Activated T-helper 2 cell treated with anti-CD3 and anti-CD28 coated beads, Interferon-gamma antibody, Interleukin-2, Interleukin-4, amounts not matched to agents 10 μg/mL and 5 μg/mL and 100 μg/mL, durations not matched to agents 14 hours and 24 hours and 36 hours (primary cell): ENCODE measurements around the gene TMEM59. TPM values are rescaled to one million over a fixed set of nuclear protein-coding genes. Genes with fewer than 3 reads are reported as not detected.
"Not testable (repeated sequence)": the region's sequence is repeated elsewhere in the genome, so short reads cannot be mapped to it uniquely, and the experiment has no call there.

Experiments used
- DNase-seq: peaks from one replicate; pipeline ENCODE4 v3.0.0; 2021; ENCODE audit warnings: low spot score
- H3K27ac Mint-ChIP-seq: one replicate; pipeline ENCODE4 v1.8.0; 2021; ENCODE audit warnings: mixed read lengths
- H3K27me3 Mint-ChIP-seq: one replicate; pipeline ENCODE4 v1.8.0; 2021; ENCODE audit warnings: low read depth, mixed read lengths
- H3K36me3 Mint-ChIP-seq: one replicate; pipeline ENCODE4 v1.8.0; 2021; ENCODE audit warnings: low read depth, mixed read lengths
- H3K4me1 Mint-ChIP-seq: one replicate; pipeline ENCODE4 v1.8.0; 2021; ENCODE audit warnings: low read depth, mixed read lengths
- H3K4me3 Mint-ChIP-seq: one replicate; pipeline ENCODE4 v1.8.0; 2021; ENCODE audit warnings: low read depth, mild to moderate bottlenecking, moderate library complexity, mixed read lengths
- H3K9me3 Mint-ChIP-seq: one replicate; pipeline ENCODE4 v1.8.0; 2021; ENCODE audit warnings: mixed read lengths
- intact Hi-C: fragments of 100-400 bp; cut with micrococcal nuclease; formaldehyde crosslinking; loops from one replicate; pipeline ENCODE4 v1.15.1; 2023
- total RNA-seq: library from RNA; stranded (reverse); gene quantifications from 2 replicates; pipeline ENCODE4 v1.2.3, GENCODE V29; 2022

Gene TMEM59
- total RNA-seq, 1 donor from 2014 or later: 128 TPM

DNA sequence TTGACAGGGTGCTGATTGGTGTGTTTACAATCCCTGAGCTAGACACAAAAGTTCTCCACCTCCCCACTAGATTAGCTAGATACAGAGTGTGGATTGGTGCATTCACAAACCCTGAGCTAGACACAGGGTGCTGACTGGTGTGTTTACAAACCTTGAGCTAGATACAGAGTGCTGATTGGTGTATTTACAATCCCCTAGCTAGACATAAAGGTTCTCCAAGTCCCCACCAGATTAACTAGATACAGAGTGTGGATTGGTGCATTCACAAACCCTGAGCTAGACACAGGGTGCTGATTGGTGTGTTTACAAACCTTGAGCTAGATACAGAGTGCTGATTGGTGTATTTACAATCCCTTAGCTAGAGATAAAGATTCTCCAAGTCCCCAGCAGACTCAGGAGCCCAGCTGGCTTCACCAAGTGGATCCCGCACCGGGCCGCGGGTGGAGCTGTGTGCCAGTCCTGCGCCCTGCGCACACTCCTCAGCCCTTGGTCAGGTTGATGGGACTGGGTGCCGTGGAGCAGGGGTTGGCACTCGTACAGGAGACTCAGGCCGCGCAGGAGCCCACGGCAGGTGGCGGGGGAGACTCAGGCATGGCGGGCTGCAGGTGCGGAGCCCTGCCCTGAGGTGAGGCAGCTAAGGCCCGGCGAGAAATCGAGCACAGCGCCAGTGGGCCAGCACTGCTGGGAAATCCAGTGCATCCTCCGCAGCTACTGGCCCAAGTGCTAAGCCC is 49.1 kb downstream of the TMEM59 start:
- intact Hi-C loops, H3K4me1 Mint-ChIP-seq, H3K27ac Mint-ChIP-seq, DNase-seq, H3K36me3 Mint-ChIP-seq, H3K9me3 Mint-ChIP-seq, H3K27me3 Mint-ChIP-seq, H3K4me3 Mint-ChIP-seq: not testable (repeated sequence)

DNA sequence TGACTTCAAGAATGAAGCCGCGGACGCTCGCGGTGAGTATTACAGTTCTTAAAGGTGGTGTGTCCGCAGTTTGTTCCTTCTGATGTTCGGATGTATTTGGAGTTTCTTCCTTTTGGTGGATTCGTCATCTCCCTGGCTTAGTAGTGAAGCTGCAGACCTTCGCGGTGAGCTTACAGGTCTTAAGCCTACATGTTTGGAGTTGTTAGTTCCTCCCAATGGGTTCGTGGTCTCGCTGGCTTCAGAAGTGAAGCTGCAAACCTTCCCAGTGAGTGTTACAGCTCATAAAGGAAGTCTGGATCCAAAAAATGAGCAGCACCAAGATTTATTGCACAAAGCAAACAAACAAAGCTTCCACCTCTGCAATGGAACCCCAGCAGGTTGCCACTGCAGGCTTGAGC is 49.8 kb downstream of the TMEM59 start:
- Mint-ChIP-seq H3K4me3 (no peak overlapping the region), H3K4me1 (no peaks in the 10 kb centered on the region), H3K9me3 (no peaks in the 10 kb centered on the region), H3K36me3 (no peaks in the 10 kb centered on the region), H3K27me3 (peaks cover 5% of the 10 kb centered on the region), H3K27ac (no peak overlapping the region)
- intact Hi-C loops: no loop called here
- DNase-seq: no peak

DNA sequence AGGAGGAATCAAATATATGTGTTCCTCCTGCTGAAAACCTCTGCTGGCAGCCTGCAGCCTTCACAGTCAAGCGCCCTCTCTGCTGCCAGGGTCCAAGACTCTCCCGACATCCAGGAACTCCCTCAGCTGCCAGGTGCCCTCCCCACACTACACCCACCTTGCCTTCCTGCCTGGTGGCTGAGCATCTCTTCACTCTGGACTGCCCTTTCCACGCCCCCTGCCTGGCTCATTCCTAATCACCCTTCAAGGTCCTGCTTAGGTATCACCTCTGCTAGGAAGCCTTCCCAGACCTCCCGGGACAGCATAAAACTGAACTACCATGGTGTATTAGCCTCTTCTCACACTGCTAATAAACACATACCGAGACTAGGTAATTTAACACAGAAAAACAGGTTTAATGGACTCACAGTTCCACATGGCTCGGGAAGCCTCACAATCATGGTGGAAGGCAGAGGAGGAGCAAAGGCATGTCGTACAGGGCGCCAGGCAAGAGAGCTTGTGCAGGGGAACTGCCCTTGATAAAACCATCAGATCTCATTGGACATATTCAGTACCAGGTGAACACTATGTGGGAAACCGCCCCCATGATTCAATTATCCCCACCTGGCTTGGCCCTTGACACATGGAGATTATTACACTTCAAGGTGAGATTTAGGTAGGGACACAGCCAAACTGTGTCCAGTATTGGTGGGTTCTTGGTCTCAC is 50.3 kb downstream of the TMEM59 start:
- Mint-ChIP-seq H3K9me3 (no peaks in the 10 kb centered on the region), H3K27me3 (peaks cover 5% of the 10 kb centered on the region), H3K27ac (no peak overlapping the region), H3K4me3 (no peak overlapping the region), H3K4me1 (no peaks in the 10 kb centered on the region), H3K36me3 (no peaks in the 10 kb centered on the region)
- intact Hi-C loops: no loop called here
- DNase-seq: no peak

DNA sequence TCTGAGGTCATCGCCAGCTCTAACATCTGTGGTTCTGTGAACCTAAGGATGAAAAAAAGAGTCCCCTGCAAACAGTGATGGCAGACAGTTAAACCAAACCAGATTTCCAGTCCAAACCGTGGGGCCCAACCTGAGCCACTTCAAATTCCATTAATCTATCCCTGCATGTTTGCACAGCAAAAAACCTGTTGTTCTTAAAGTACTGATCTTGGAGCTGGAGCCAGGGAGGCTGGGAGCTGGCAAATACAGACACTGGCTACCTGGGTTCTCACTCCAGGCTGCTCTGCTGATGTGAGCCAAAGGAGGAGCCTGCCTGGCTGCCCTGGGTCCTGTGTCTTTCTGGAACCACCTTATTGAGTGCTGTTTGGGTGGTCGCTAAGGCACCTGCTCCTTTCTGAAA is 51.4 kb downstream of the TMEM59 start:
- DNase-seq: no peak
- no peak overlapping the region for H3K4me3 Mint-ChIP-seq
- intact Hi-C loops: no loop called here
- H3K4me1 Mint-ChIP-seq: no peaks in the 10 kb centered on the region
- H3K27me3 Mint-ChIP-seq: peaks cover 3% of the 10 kb centered on the region
- H3K36me3 Mint-ChIP-seq: no peaks in the 10 kb centered on the region
- no peaks in the 10 kb centered on the region for H3K9me3 Mint-ChIP-seq
- no peak overlapping the region for H3K27ac Mint-ChIP-seq

DNA sequence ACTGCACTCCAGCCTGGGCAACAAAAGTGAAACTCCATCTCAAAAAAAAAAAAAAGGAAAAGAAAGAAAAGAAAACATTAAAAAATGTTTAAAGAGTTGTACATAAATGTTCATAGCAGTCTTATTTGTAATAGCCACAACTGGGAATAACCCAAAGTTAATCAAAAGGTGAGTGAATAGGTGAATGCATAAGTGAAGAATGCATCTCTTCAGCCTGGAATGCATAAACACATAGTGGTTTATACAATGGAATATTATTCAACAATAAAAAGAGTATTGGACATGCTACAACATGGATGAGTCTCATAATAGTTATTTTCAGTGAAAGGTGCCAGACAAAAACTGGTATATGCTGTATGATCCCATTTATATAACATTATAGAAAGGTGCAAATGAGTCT is 53.1 kb downstream of the TMEM59 start:
- Mint-ChIP-seq H3K36me3 (no peaks in the 10 kb centered on the region), H3K9me3 (no peaks in the 10 kb centered on the region), H3K4me3 (no peak overlapping the region), H3K27me3 (peaks cover 2% of the 10 kb centered on the region), H3K4me1 (no peaks in the 10 kb centered on the region), H3K27ac (no peak overlapping the region)
- no peak for DNase-seq
- intact Hi-C loops: no loop called here

DNA sequence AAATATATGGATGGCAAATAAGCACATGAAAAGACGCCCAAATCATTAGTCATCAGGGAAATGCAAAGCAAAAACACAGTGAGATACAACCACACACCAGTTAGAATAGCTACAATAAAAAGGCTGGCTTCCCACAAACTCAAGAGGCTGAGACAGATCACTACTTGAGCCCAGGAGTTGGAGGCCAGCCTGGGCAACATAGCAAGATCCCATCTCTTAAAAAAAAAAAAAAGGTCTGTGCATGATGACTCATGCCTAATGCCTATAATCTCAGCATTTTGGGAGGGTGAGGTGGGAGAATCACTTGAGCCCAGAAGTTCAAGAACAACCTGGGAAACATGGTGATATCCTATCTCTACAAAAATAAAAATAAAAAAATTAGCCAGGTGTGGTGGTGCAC is 54.8 kb downstream of the TMEM59 start:
- no peak for DNase-seq
- no peaks in the 10 kb centered on the region for H3K36me3 Mint-ChIP-seq

DNA sequence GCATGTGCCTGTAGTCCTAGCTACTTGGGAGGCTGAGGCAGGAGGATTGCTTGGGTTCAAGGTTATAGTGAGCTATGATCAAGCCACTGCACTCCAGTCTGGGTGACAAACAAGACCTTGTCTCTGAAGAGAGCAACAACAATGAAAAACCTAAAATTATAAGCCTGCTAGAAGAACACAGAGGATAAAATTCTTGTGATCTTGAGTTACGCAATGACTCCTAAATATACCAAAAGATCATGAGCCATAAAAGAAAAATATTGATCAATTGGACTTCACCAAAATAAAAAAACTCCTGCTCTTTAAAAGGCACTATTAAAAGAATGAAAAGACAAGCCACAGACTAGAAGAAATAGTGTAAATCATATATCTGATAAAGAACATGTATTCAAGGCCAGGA is 57.3 kb downstream of the TMEM59 start:
- Mint-ChIP-seq H3K9me3 (no peaks in the 10 kb centered on the region), H3K4me1 (no peaks in the 10 kb centered on the region), H3K27me3 (peaks cover 2% of the 10 kb centered on the region), H3K27ac (no peak overlapping the region), H3K4me3 (no peak overlapping the region), H3K36me3 (no peaks in the 10 kb centered on the region)
- DNase-seq: no peak
- intact Hi-C loops: no loop called here

More for the DNA sequence above, 54.8 kb downstream of the TMEM59 start:
- Mint-ChIP-seq H3K4me3 (no peak overlapping the region), H3K9me3 (no peaks in the 10 kb centered on the region), H3K4me1 (no peaks in the 10 kb centered on the region), H3K27ac (no peak overlapping the region), H3K27me3 (peaks cover 2% of the 10 kb centered on the region)
- intact Hi-C loops: no loop called here

DNA sequence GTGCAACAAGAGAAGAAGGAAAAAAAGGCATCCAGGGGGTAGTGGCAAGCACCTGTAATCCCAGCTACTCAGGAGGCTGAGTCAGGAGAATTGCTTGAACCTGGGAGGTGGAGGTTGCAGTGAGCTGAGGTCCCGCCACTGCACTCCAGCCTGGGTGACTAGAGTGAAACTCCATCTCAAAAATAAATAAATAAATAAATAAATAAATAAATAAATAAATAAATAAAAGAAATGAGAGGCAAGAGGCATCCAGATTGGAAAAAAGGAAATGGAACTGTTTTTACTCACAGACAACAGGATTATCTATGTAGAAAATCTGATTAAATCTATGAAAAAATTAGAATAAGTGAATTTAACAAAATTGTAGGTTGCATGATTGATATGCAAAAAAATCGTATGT is 58.5 kb downstream of the TMEM59 start:
- H3K4me1 Mint-ChIP-seq, H3K9me3 Mint-ChIP-seq, H3K27me3 Mint-ChIP-seq, H3K27ac Mint-ChIP-seq, H3K4me3 Mint-ChIP-seq, DNase-seq, intact Hi-C loops, H3K36me3 Mint-ChIP-seq: not testable (repeated sequence)

DNA sequence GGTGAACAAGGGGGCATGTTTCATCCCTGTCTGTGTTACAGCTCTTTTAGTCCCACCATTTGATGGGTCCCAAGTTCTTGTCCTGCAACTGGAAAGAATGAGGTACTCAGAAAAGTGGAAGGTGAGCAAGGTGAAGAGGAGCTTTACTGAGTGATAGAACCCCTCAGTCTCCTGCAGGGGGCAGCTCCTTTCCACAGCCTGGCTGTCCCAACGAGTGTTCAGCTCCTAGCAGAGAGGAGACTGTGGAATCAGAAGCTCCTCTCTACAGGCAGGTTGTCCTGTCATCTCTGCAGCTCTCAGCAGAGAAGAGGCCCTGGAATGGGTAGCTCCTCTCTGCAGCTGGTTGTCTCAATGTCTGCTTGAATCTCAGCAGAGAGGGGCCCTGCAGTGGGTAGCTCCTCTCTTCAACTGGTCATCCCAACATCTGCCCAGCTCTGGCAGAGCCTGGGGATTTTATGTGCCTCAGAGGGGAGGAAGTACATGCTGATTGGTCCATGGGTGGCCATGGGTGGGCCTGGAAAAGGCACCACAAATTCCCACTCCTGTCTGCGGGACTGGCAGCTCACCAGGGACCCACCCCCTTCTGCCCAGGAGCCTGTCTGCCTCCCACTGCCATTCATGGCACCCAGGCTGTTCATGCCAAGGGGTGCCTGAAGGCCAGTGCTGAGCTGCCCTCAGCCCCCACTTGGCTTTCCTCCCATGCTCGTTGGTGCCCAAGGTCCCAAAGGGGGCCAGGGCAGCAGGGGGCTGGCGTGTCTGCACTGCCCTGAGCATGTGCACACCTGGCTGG is 60.7 kb downstream of the TMEM59 start:
- no peak for DNase-seq
- no peak overlapping the region for H3K4me3 Mint-ChIP-seq
- H3K36me3 Mint-ChIP-seq: no peaks in the 10 kb centered on the region
- H3K27ac Mint-ChIP-seq: no peak overlapping the region
- H3K4me1 Mint-ChIP-seq: peaks cover 4% of the 10 kb centered on the region
- peaks cover 2% of the 10 kb centered on the region for H3K27me3 Mint-ChIP-seq
- intact Hi-C loops: no loop called here
- no peaks in the 10 kb centered on the region for H3K9me3 Mint-ChIP-seq

DNA sequence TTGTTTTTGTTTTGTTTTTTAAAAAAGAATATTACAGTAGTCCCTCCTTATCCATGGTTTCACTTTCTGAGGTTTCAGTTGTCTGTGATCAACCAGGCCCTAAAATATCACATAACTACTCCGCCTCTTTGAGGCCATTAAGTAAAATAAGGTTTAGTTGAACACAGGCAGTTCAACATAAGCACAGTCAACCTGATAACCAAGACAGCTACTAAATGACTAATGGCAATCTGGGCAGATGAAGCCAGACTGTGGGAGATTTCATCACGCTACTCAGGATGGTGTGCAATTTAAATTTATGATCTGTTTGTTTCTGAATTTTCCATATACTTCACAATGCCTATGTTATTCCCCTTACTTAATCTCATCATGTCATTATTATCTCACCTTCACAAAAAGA is 65.1 kb downstream of the TMEM59 start:
- no peak for DNase-seq
- peaks cover 10% of the 10 kb centered on the region for H3K4me1 Mint-ChIP-seq

DNA sequence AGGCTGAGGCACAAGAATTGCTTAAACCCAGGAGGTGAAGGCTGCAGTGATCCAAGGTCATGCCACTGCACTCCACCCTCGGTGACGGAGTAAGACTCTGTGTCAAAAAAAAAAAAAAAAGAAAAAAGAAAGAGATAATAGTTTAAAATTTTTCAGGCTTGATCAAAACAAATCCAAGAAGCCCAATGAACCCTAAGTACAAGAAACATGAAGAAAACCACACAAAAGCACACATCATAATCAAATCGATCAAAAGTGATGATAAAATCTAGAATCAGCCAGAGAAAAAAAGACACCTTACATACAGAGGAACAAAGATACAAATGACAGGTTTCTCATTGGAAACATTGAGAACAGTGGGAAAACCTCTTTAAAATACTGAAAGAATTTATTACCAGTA is 66.5 kb downstream of the TMEM59 start:
- no peak for DNase-seq
- no peak overlapping the region for H3K27ac Mint-ChIP-seq

More for the DNA sequence above, 65.1 kb downstream of the TMEM59 start:
- Mint-ChIP-seq H3K27ac (no peak overlapping the region), H3K4me3 (no peak overlapping the region), H3K9me3 (no peaks in the 10 kb centered on the region), H3K36me3 (no peaks in the 10 kb centered on the region), H3K27me3 (peaks cover under 1% of the 10 kb centered on the region)
- intact Hi-C loops: no loop called here

DNA sequence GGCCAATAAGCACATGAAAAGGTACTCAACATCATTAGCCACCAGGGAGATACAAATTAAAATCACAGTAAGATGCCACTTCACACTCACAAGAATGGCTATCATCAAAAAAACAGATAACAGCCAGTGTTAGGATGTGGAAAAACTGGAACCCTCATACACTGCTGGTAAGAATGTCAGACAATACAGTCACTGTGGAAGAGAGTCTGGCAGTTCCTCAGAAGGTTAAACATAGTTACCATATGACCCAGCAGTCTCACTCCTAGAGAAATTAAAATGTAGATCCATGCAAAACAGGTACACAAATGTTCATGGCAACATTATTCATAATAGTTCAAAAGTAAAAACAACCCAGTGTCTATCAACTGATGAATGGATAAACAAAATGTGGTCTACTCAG is 68.3 kb downstream of the TMEM59 start:
- Mint-ChIP-seq H3K4me1 (peaks cover 10% of the 10 kb centered on the region), H3K27me3 (peaks cover 6% of the 10 kb centered on the region), H3K27ac (no peak overlapping the region), H3K4me3 (no peak overlapping the region), H3K36me3 (no peaks in the 10 kb centered on the region), H3K9me3 (no peaks in the 10 kb centered on the region)
- intact Hi-C loops: no loop called here
- no peak for DNase-seq

More for the DNA sequence above, 66.5 kb downstream of the TMEM59 start:
- H3K4me3 Mint-ChIP-seq: no peak overlapping the region
- H3K9me3 Mint-ChIP-seq: no peaks in the 10 kb centered on the region
- intact Hi-C loops: no loop called here
- H3K4me1 Mint-ChIP-seq: peaks cover 10% of the 10 kb centered on the region
- peaks cover 6% of the 10 kb centered on the region for H3K27me3 Mint-ChIP-seq
- no peaks in the 10 kb centered on the region for H3K36me3 Mint-ChIP-seq

DNA sequence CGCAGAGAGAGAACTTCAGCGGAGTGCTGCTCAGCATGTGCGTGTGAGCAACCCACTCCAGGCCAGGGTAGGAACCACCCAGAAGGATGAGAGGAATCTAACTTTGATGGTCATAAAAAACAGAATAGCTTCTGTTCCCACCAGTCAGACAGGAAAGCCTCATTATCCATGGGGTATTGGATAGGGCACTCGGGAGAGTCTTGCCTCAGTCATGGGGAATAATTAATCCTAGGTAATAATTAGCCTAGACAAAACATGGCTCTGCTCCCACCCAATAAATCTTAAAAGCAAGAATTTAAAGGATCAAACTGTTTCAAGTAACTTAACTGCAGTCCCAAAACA is 70.3 kb downstream of the TMEM59 start:
- Mint-ChIP-seq H3K9me3 (no peaks in the 10 kb centered on the region), H3K4me1 (peaks cover 6% of the 10 kb centered on the region), H3K27me3 (peaks cover 9% of the 10 kb centered on the region), H3K36me3 (no peaks in the 10 kb centered on the region), H3K27ac (no peak overlapping the region), H3K4me3 (no peak overlapping the region)
- intact Hi-C loops: no loop called here
- DNase-seq: no peak
